ENCODE data around the gene PLCL2. TPM values are rescaled to one million over a fixed set of nuclear protein-coding genes. Genes with fewer than 3 reads are reported as not detected.

PLCL2 gene
- total RNA-seq, 4 donors from 2014 or later: 5.1 to 12.3 (median 6.9) TPM

- H3K9me3 ChIP-seq: no peaks in the 10 kb centered on the region
- peak; percentile 69 for ATAC-seq
- H3K27ac ChIP-seq: peak overlapping the region in 3 of 4 donors; percentile 83 to 86 (median 83)
- peak overlapping the region; percentile 40 to 78 for H3K4me3 ChIP-seq
- TF ChIP-seq EP300 (IDR thresholded peaks at IDR 0.05) (no peak), CTCF (IDR thresholded peaks at IDR 0.05) (peak in 3 of 4 experiments; percentile 21 to 67 (median 26)), POLR2AphosphoS5 (IDR thresholded peaks at IDR 0.05) (no peak), POLR2A (IDR thresholded peaks at IDR 0.05) (no peak)
- H3K36me3 ChIP-seq: no peaks in the 10 kb centered on the region
- H3K27me3 ChIP-seq: no peaks in the 10 kb centered on the region
- H3K4me1 ChIP-seq: peaks cover 0 to 44% (median 0%) of the 10 kb centered on the region in 3 donors
- WGBS, 2 donors (ENCODE audit: low coverage in 1 of 2): no CpG with 5 or more reads among the region's 81 CpGs
These were observed 539 bp upstream of the PLCL2 start for GRCh38 chr3:16884084-16884747.

GRCh38 chr3:16885593-16886302 is 993 bp downstream of the PLCL2 start:
- ATAC-seq: no peak
- Histone ChIP-seq H3K4me1 (peaks cover 0 to 59% (median 0%) of the 10 kb centered on the region in 3 donors), H3K27ac (peak overlapping the region in 3 of 4 donors; percentile 83 to 86 (median 83)), H3K4me3 (peak overlapping the region; percentile 40 to 78), H3K27me3 (no peaks in the 10 kb centered on the region), H3K9me3 (no peaks in the 10 kb centered on the region), H3K36me3 (no peaks in the 10 kb centered on the region)
- 18 to 37% methylated on average over 14 to 15 of the region's 15 CpGs for WGBS, 2 donors (ENCODE audit: low coverage in 1 of 2)
- TF ChIP-seq POLR2AphosphoS5 (IDR thresholded peaks at IDR 0.05): no peak
- no peak for TF ChIP-seq EP300 (IDR thresholded peaks at IDR 0.05)
- no peak for TF ChIP-seq POLR2A (IDR thresholded peaks at IDR 0.05)
- TF ChIP-seq CTCF (IDR thresholded peaks at IDR 0.05): no peak

GRCh38 chr3:16886303-16886683 is 1.5 kb downstream of the PLCL2 start:
- peak overlapping the region; percentile 40 to 78 for H3K4me3 ChIP-seq
- H3K36me3 ChIP-seq: no peaks in the 10 kb centered on the region
- peaks cover 0 to 61% (median 0%) of the 10 kb centered on the region in 3 donors for H3K4me1 ChIP-seq
- no peaks in the 10 kb centered on the region for H3K9me3 ChIP-seq
- ATAC-seq: no peak
- 34 to 62% methylated on average over 3 of the region's 3 CpGs for WGBS, 2 donors (ENCODE audit: low coverage in 1 of 2)
- peak overlapping the region in 3 of 4 donors; percentile 1 to 86 (median 83) for H3K27ac ChIP-seq
- TF ChIP-seq CTCF (IDR thresholded peaks at IDR 0.05): no peak
- no peak for TF ChIP-seq EP300 (IDR thresholded peaks at IDR 0.05)
- no peak for TF ChIP-seq POLR2AphosphoS5 (IDR thresholded peaks at IDR 0.05)
- no peak for TF ChIP-seq POLR2A (IDR thresholded peaks at IDR 0.05)
- H3K27me3 ChIP-seq: no peaks in the 10 kb centered on the region

GRCh38 chr3:16887130-16887529 is 2.4 kb downstream of the PLCL2 start:
- no peak for ATAC-seq
- 88 to 95% methylated on average over 1 of the region's 1 CpG for WGBS, 2 donors (ENCODE audit: low coverage in 1 of 2)

More at GRCh38 chr3:16887130-16887529, 2.4 kb downstream of the PLCL2 start:
- no peaks in the 10 kb centered on the region for H3K36me3 ChIP-seq
- H3K4me1 ChIP-seq: peaks cover 0 to 59% (median 0%) of the 10 kb centered on the region in 3 donors
- H3K27me3 ChIP-seq: no peaks in the 10 kb centered on the region
- H3K9me3 ChIP-seq: no peaks in the 10 kb centered on the region
- H3K27ac ChIP-seq: no peak overlapping the region
- H3K4me3 ChIP-seq: no peak overlapping the region
- TF ChIP-seq POLR2A (IDR thresholded peaks at IDR 0.05): no peak
- no peak for TF ChIP-seq EP300 (IDR thresholded peaks at IDR 0.05)
- TF ChIP-seq POLR2AphosphoS5 (IDR thresholded peaks at IDR 0.05): no peak
- no peak for TF ChIP-seq CTCF (IDR thresholded peaks at IDR 0.05)

Data from gastroesophageal sphincter (tissue), 4 donors.